ENCODE data around the gene KRTAP5-6. TPM values are rescaled to one million over a fixed set of nuclear protein-coding genes. Genes with fewer than 3 reads are reported as not detected.

Gene KRTAP5-6
- total RNA-seq, 4 donors from 2014 or later = 2.3 to 24.1 TPM; not detected in 2

DNA sequence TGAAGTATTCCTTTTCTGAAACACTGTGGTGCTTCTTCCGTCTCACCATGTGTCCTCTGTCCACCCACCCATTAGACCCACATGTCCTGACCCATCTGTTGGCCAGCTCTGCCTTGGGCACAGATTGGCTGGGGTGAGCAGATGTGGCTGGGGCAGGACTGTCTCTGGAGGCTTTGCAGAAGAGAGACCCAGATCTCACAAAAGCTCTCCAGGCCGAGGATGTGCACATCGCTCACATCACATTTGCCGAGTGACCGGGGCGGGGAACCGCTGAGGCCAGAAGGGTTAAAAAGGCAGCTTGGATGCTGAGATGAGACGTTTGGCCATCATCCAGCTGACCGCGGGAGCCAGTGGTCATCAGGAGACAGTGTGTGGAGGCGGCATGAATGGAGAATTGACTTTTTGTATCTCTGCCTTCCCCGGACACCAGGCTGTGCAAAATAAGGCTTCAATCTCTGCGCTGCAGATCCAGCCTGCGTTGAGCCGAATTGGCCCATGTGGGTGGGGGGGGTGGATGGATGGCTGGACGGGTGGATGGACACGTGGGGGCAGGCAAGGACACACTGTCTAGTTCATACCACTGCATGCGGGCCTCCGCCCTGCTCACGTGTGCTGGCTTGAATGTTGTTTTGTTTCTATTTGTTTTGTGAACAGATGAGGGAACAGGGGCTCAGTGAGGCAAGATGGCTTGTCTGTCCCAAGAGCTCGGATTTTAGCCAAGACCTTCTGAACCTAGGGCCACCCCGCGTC is 47.3 kb downstream of the KRTAP5-6 start:
- Histone ChIP-seq H3K27ac (no peak overlapping the region), H3K36me3 (no peaks in the 10 kb centered on the region), H3K27me3 (peaks cover 11% of the 10 kb centered on the region), H3K4me1 (peaks cover 38% of the 10 kb centered on the region), H3K9me3 (no peaks in the 10 kb centered on the region), H3K4me3 (no peak overlapping the region)
- 58% methylated on average over 23 of the region's 23 CpGs for WGBS
- DNase-seq (ENCODE audit: low spot score in 2 of 2) = peak; percentile 73 to 83
- TF ChIP-seq, protein P1, sequence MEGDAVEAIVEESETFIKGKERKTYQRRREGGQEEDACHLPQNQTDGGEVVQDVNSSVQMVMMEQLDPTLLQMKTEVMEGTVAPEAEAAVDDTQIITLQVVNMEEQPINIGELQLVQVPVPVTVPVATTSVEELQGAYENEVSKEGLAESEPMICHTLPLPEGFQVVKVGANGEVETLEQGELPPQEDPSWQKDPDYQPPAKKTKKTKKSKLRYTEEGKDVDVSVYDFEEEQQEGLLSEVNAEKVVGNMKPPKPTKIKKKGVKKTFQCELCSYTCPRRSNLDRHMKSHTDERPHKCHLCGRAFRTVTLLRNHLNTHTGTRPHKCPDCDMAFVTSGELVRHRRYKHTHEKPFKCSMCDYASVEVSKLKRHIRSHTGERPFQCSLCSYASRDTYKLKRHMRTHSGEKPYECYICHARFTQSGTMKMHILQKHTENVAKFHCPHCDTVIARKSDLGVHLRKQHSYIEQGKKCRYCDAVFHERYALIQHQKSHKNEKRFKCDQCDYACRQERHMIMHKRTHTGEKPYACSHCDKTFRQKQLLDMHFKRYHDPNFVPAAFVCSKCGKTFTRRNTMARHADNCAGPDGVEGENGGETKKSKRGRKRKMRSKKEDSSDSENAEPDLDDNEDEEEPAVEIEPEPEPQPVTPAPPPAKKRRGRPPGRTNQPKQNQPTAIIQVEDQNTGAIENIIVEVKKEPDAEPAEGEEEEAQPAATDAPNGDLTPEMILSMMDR (IDR thresholded peaks at IDR 0.05) = no peak
- TF ChIP-seq EP300 (IDR thresholded peaks at IDR 0.05) (no peak), POLR2A (IDR thresholded peaks at IDR 0.05) (no peak), POLR2AphosphoS5 (IDR thresholded peaks at IDR 0.05) (no peak)

DNA sequence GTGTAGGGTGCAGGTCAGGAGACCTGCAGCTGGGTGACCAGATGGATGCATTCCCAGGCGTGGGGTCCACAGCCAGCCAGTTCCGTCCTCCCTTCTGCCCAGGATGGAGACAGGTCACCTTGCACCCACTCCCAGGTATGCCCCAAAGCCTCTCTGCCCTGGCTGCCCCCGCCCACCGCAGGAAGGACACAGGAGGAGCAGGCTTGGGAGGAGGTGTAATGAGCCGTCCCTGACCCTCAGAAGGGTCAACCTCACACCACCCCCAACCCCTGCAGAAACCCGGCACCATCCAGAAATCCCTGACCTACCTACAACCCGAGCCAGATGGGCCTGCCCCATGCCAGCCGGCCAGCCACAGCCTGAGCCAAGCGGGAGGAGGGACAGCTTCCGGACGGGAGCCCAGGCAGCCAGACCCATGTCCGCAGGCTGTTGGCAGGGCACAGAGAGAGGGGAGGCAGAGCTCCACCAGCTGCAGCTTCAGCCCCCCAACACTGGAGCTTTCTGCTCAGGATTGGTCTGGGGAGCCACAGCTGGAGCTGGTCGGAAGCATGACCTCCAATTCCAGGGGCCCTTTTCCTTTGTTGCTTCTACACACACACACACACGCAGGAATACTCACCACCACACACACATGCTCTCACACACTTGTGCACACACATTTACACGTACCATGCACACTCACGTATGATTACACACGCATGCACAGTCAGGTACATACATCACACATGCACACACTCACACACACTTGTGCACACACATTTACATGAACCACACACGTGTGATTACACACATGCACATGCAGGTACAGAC is 48.1 kb downstream of the KRTAP5-6 start:
- Histone ChIP-seq H3K4me3 (no peak overlapping the region), H3K27me3 (peaks cover 7% of the 10 kb centered on the region), H3K4me1 (peaks cover 46% of the 10 kb centered on the region), H3K27ac (no peak overlapping the region), H3K36me3 (no peaks in the 10 kb centered on the region), H3K9me3 (no peaks in the 10 kb centered on the region)
- WGBS = 82% methylated on average over 9 of the region's 18 CpGs
- peak; percentile 64 to 76 for DNase-seq (ENCODE audit: low spot score in 2 of 2)
- TF ChIP-seq POLR2AphosphoS5 (IDR thresholded peaks at IDR 0.05) (no peak), EP300 (IDR thresholded peaks at IDR 0.05) (no peak), POLR2A (IDR thresholded peaks at IDR 0.05) (no peak)
- TF ChIP-seq, protein P1 (IDR thresholded peaks at IDR 0.05) = no peak

DNA sequence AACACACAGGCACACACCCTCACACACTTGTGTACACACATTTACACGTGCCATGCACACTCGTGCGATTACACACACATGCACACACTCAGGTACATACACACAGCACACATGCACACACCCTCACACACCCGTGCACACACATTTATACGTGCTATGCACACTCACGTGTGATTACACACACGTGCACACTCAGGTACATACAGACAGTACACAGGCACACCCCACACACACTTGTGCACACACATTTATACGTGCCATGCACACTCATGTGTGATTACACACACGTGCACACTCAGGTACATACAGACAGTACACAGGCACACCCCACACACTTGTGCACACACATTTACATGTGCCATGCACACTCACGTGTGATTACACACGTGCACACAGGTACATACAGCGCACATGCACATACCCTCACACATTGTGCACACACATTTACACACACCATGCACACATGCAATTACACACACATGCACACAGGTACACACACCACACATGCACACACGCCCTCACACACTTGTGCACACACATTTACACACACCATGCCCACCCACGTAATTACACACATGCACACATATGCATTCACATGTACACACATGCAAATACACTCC is 48.8 kb downstream of the KRTAP5-6 start:
- Histone ChIP-seq H3K36me3 (no peaks in the 10 kb centered on the region), H3K27me3 (peaks cover 7% of the 10 kb centered on the region), H3K27ac (no peak overlapping the region), H3K4me1 (peaks cover 52% of the 10 kb centered on the region), H3K4me3 (no peak overlapping the region), H3K9me3 (no peaks in the 10 kb centered on the region)
- DNase-seq (ENCODE audit: low spot score in 2 of 2) = no peak
- TF ChIP-seq POLR2AphosphoS5 (IDR thresholded peaks at IDR 0.05) (no peak), EP300 (IDR thresholded peaks at IDR 0.05) (no peak), POLR2A (IDR thresholded peaks at IDR 0.05) (no peak)
- TF ChIP-seq, protein P1 (IDR thresholded peaks at IDR 0.05) = no peak
- 85% methylated on average over 14 of the region's 14 CpGs for WGBS

DNA sequence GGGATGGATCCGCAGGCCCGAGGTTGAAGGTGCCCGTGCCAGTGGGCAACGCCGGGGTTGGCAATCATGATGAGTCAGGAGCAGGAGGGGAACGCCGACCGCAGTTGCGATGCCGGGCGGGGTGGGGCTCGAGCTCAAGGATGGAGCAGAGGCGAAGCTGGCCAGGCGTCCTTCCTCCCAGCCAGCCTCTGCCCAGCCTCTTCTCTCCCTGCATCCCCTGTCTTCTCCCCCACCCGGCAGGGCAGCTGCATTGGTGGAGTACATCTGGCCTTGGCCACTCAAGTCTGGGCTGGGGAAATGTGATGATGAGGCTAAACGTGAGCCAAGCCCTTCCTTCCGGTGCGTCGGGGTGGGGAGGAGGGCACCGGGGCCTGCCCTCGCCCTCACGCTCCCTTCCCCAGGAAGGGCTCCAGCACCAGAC is 49.5 kb downstream of the KRTAP5-6 start:
- no peaks in the 10 kb centered on the region for H3K9me3 ChIP-seq
- 73% methylated on average over 14 of the region's 22 CpGs for WGBS
- H3K4me1 ChIP-seq = peaks cover 59% of the 10 kb centered on the region
- H3K27me3 ChIP-seq = peaks cover 7% of the 10 kb centered on the region
- peak overlapping the region; percentile 53 for H3K4me3 ChIP-seq
- TF ChIP-seq POLR2AphosphoS5 (IDR thresholded peaks at IDR 0.05) (no peak), POLR2A (IDR thresholded peaks at IDR 0.05) (no peak), EP300 (IDR thresholded peaks at IDR 0.05) (no peak)
- TF ChIP-seq, protein P1 (IDR thresholded peaks at IDR 0.05) = no peak
- DNase-seq (ENCODE audit: low spot score in 2 of 2) = peak; percentile 75 to 85
- H3K27ac ChIP-seq = no peak overlapping the region
- no peaks in the 10 kb centered on the region for H3K36me3 ChIP-seq

Measured in suprapubic skin (tissue), 4 donors.